Measurements from ENCODE around the gene AKAP3. TPM values are rescaled to one million over a fixed set of nuclear protein-coding genes. Genes with fewer than 3 reads are reported as not detected.
A peak's percentile ranks its signal among the peaks of the same experiment; 100 is the strongest.

Gene AKAP3
- total and polyA plus RNA-seq, 7 donors: 0.07 to 8.4 (median 1.4) TPM

- H3K27me3 ChIP-seq (ENCODE audit: insufficient read depth in 3 of 3, low read length in 2 of 3): no peaks in the 10 kb centered on the region
- no peak for TF ChIP-seq CTCF (IDR thresholded peaks at IDR 0.05)
- no peak overlapping the region for H3K4me3 ChIP-seq
- H3K36me3 ChIP-seq (ENCODE audit: insufficient read depth in 1 of 2, low read depth in 1 of 2): peaks cover 0 to 41% of the 10 kb centered on the region in 2 donors
- H3K4me1 ChIP-seq: no peaks in the 10 kb centered on the region
- DNase-seq: no peak
- WGBS, 3 donors: 80 to 89% (median 88%) methylated on average over 2 of the region's 2 CpGs
- no peak overlapping the region for H3K27ac ChIP-seq
- no peak for ATAC-seq
- intact Hi-C loops (cut with DNase I): no loop called here
- H3K9me3 ChIP-seq: no peaks in the 10 kb centered on the region
Observed at GRCh38 chr12:4679711-4680110, 30.9 kb upstream of the AKAP3 start.

- Histone ChIP-seq H3K27ac (no peak overlapping the region), H3K27me3 (ENCODE audit: insufficient read depth in 3 of 3, low read length in 2 of 3) (no peaks in the 10 kb centered on the region), H3K9me3 (no peaks in the 10 kb centered on the region), H3K36me3 (ENCODE audit: insufficient read depth in 1 of 2, low read depth in 1 of 2) (peaks cover 40 to 100% of the 10 kb centered on the region in 2 donors), H3K4me1 (no peaks in the 10 kb centered on the region), H3K4me3 (no peak overlapping the region)
- intact Hi-C loops (cut with DNase I): no loop called here
- ATAC-seq (no peak), DNase-seq (no peak)
- no peak for TF ChIP-seq CTCF (IDR thresholded peaks at IDR 0.05)
- WGBS, 3 donors: 87 to 93% (median 92%) methylated on average over 3 of the region's 3 CpGs
Observed at GRCh38 chr12:4665236-4665635, 16.4 kb upstream of the AKAP3 start.

GRCh38 chr12:4663971-4664505, 15.2 kb upstream of the AKAP3 start:
- Histone ChIP-seq H3K9me3 (no peaks in the 10 kb centered on the region), H3K27me3 (ENCODE audit: insufficient read depth in 3 of 3, low read length in 2 of 3) (no peaks in the 10 kb centered on the region), H3K4me1 (no peaks in the 10 kb centered on the region), H3K4me3 (no peak overlapping the region), H3K27ac (no peak overlapping the region), H3K36me3 (ENCODE audit: insufficient read depth in 1 of 2, low read depth in 1 of 2) (peaks cover 40 to 100% of the 10 kb centered on the region in 2 donors)
- ATAC-seq: peak in 1 of 4 donors; percentile 37
- no peak for DNase-seq
- intact Hi-C loops (cut with DNase I): no loop called here
- TF ChIP-seq CTCF (IDR thresholded peaks at IDR 0.05): no peak
- 53 to 77% (median 61%) methylated on average over 3 of the region's 3 CpGs for WGBS, 3 donors

GRCh38 chr12:4653691-4654090, 4.8 kb upstream of the AKAP3 start:
- no peak overlapping the region for H3K4me3 ChIP-seq
- ATAC-seq: no peak

More at GRCh38 chr12:4653691-4654090, 4.8 kb upstream of the AKAP3 start:
- intact Hi-C loops (cut with DNase I): loop anchor here in 1 of 2 donors (10.0 kb wide), 1 partner anchor 119 kb away; the partner anchor contains the start of gene RAD51AP1
- Histone ChIP-seq H3K4me1 (peaks cover 38% of the 10 kb centered on the region), H3K27ac (no peak overlapping the region), H3K27me3 (ENCODE audit: insufficient read depth in 3 of 3, low read length in 2 of 3) (no peaks in the 10 kb centered on the region), H3K36me3 (ENCODE audit: insufficient read depth in 1 of 2, low read depth in 1 of 2) (peaks cover 9 to 48% of the 10 kb centered on the region in 2 donors), H3K9me3 (no peaks in the 10 kb centered on the region)
- WGBS, 3 donors: 62 to 79% (median 66%) methylated on average over 2 of the region's 2 CpGs
- TF ChIP-seq CTCF (IDR thresholded peaks at IDR 0.05): no peak
- DNase-seq: no peak
